HG03378 (cell line): ENCODE measurements around the gene HHIP.
"Not testable (repeated sequence)": the region's sequence is repeated elsewhere in the genome, so short reads cannot be mapped to it uniquely, and the experiment has no call there.

Source experiments
- ATAC-seq: cut with Tn5 transposase; IDR thresholded peaks from one replicate; pipeline ENCODE4 v1.9.1; 2021; ENCODE audit warnings: mild to moderate bottlenecking, moderate library complexity; ENCODE audit not compliant: unreplicated experiment

The HHIP gene

DNA sequence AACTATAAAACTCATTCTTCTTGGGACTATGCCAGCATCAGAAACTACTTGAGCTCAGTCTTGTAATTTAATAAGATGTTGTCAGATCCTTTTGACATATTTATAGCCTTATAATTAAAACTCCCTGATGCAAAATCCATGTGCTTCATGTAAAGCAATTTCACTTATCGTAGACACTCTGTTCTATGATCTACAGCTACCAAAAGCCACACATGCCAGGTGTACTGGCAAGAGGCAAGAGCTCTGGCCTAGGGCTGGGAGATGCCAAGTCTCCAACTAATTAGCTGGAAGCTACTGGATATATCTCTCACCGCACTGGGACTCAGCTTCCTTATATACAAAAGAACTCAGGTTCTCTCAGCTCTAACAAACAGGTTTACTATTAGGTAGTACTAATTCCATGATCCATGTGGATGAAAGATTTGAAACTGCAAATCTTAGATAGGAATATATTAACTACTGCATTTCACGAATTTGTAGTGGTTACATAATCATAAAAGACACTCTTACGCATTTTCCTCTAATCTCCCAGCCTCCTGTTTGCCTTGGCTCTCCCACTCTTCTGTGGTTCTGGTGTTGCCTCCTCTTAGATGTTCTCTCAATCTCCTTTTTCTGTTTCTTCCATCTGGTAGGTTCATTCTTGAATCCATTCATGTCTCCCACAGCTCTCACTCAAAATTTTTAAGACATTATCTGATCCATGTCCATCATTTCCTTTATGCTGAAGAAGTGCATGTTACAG is 103.0 kb downstream of the HHIP start:
- no peak for ATAC-seq

- no peak for ATAC-seq
These were observed 104.4 kb downstream of the HHIP start for GRCh38 chr4:144750348-144750747.

DNA sequence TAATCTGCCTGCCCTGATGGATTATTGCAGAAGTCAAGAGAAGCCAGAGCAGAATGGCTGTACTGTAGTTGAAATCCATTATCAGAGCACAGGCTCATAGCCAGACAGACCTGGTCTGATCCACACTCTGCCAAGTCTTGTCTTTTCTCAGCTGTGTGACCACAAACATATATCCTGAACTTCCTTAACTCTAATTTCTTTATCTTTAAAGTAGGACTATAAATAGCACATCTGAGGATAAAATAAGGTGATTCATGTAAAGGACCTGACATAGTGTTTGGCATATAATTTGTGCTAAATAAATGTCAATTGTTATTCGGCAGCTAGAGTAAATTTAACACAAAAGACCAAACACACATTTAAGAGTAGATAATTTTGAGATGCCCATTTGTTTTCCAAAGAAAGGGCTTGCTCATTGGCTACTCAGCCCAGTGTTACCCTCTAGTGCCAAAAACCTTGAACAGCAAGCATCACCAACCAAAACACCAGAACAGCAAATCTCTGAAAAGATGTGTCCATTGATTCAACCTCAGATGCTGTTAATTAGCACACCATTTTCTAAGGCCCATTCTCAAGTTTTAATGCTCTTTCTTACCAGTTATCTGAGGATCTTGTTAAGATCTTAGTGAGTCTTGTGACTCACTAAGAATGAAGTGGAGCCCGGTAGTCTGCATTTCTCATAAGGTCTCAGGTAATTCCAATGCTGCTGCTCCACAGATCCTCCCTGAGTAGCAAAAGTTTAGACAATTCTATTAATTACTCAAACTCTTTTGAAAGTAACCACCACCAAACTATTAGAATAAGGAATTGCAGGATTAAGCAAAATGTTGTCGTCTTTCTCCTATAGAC is 108.8 kb downstream of the HHIP start:
- ATAC-seq: no peak

DNA sequence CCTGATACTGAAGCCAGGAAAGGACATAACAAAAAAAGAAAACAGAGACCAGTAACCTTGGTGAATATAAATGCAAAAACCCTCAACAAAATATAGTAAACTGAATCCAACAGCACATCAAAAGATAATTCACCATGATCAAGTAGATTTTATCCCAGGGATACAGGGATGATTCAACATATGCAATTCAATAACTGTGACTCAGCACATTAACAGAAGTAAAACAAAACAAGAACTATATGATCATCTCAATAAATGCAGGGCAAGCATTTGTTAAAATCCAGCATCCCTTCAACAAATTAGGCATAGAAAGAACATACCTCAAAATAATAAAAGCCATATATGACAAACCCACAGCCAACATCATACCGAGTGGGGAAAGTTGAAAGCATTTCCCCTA is 112.0 kb downstream of the HHIP start:
- ATAC-seq: no peak

DNA sequence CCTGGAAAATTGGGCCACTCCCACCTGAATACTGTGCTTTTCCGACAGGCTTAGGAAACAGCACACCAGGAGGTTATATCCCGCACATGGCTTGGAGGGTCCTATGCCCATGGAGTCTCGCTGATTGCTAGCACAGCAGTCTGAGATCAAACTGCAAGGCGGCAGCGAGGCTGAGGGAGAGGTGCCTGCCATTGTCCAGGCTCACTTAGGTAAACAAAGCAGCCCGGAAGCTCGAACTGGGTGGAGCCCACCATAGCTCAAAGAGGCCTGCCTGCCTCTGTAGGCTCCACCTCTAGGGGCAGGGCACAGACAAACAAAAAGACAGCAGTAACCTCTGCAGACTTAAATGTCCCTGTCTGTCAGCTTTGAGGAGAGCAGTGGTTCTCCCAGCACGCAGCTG is 122.9 kb downstream of the HHIP start:
- ATAC-seq: not testable (repeated sequence)

DNA sequence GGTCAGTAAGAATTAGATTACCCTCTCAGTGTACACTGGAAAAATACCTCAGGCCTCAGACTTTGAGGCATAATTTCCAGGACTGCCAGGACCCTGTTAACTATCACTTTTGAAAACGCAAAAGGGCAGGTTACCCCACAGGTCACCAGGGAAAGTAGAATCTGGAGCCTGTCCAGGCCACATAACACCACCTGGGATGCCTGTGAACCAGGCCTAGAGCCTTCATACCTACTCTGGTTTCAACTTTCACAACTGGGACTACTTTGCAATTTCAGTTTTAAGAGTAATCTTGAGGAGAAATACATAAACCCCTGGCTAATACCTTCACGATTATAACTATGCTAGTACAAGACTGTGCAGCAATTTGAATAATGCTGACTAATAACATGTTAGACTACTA is 132.4 kb downstream of the HHIP start:
- ATAC-seq: no peak

GRCh38 chr4:144782345-144782744 is 136.4 kb downstream of the HHIP start:
- no peak for ATAC-seq

GRCh38 chr4:144785961-144786360 is 140.0 kb downstream of the HHIP start:
- ATAC-seq: no peak

GRCh38 chr4:144787365-144788258 is 141.7 kb downstream of the HHIP start:
- ATAC-seq: peak; percentile 71

- ATAC-seq: no peak
These were observed 142.5 kb downstream of the HHIP start for GRCh38 chr4:144788469-144788868.

DNA sequence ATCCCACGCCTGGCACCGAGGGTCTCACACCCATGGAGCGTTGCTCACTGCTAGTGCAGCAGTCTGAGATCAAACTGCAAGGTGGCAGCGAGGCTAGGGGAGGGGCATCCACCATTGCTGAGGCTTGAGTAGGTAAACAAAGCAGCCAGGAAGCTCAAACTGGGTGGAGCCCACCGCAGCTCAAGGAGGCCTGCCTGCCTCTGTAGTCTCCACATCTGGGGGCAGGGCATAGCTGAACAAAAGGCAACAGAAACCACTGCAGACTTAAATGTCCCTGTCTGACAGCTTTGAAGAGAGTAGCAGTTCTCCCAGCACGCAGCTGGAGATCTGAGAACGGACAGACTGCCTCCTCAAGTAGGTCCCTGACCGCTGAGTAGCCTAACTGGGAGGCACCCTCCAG is 146.0 kb downstream of the HHIP start:
- not testable (repeated sequence) for ATAC-seq
